Astrocyte of the cerebellum (primary cell): ENCODE measurements around the gene RAB1B.

Experiments used
- DNase-seq: peaks from one replicate; pipeline ENCODE4 v3.0.0-alpha.2; 2011; ENCODE audit warnings: low read depth
- H3K4me3 ChIP-seq: 2 replicates; pipeline ENCODE4 v1.5.1; 2011; ENCODE audit warnings: mild to moderate bottlenecking, low read depth, low read length, moderate library complexity
- in situ Hi-C: cut with HindIII; loops from 2 replicates; pipeline ENCODE4 v1.10.0; 2017; ENCODE audit warnings: low sequenced_read_pairs
- TF ChIP-seq, protein P1 (sequence below): IDR thresholded peaks from 2 replicates; pipeline ENCODE4 v1.5.1; 2012; ENCODE audit warnings: low read length, low read depth, moderate library complexity, mild to moderate bottlenecking; ENCODE audit errors: missing control alignments

Gene RAB1B

DNA sequence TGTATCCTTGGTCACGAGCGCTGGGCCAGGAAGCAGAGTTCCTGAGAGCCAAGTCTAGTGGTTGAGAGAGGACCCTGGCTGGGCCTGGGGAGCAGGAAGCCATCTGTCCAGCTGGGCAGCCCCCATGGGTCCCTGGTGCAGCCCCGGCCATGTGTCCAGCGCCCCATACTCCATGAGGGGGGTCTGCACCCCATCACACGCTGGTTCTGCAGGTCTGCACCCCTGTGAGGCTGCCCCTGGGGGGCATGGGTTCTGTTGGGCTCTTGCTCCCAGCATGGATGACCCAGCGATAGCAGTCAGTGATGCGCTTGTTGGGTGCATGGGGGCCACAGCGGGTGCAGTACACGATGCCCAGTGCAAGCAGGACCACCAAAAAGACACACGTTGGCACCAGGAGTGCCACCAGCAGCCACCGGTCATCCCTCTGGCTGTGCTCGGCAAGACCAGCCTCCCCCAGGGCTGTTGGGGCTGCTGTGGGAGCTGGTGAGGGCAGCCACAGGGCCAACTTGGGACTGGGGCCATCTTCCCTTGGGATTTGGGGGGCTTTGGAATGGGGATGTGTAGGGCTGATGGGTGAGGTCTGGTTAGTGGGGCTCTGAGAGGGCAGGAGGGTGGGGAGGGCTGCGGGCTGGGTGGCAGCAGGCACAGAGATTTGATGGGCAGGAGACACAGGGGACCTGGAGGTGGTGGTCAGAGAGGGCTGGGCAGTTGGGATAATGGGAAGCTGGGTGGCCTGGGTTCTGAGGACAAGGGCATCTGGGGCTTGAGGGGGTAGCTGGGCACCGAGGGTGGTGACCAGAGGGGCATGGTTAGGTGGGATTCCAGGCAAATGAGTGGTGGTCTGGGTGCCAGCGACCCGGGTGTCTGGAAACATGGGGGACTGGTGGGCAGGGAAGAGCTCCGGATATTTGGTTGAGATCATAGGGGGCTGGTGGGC, 46.4 kb downstream of the RAB1B start:
- DNase-seq: no peak
- peak overlapping the region; percentile 36 for H3K4me3 ChIP-seq
- TF ChIP-seq, protein P1, sequence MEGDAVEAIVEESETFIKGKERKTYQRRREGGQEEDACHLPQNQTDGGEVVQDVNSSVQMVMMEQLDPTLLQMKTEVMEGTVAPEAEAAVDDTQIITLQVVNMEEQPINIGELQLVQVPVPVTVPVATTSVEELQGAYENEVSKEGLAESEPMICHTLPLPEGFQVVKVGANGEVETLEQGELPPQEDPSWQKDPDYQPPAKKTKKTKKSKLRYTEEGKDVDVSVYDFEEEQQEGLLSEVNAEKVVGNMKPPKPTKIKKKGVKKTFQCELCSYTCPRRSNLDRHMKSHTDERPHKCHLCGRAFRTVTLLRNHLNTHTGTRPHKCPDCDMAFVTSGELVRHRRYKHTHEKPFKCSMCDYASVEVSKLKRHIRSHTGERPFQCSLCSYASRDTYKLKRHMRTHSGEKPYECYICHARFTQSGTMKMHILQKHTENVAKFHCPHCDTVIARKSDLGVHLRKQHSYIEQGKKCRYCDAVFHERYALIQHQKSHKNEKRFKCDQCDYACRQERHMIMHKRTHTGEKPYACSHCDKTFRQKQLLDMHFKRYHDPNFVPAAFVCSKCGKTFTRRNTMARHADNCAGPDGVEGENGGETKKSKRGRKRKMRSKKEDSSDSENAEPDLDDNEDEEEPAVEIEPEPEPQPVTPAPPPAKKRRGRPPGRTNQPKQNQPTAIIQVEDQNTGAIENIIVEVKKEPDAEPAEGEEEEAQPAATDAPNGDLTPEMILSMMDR: no peak
- in situ Hi-C loops: no loop called here

- no peak for DNase-seq
- TF ChIP-seq, protein P1: no peak
Measured at GRCh38 chr11:66315498-66315885, 47.1 kb downstream of the RAB1B start.

GRCh38 chr11:66315921-66316811, 47.7 kb downstream of the RAB1B start:
- TF ChIP-seq, protein P1: no peak
- no peak for DNase-seq
- in situ Hi-C loops: no loop called here
- peak overlapping the region; percentile 24 for H3K4me3 ChIP-seq

More at GRCh38 chr11:66315498-66315885, 47.1 kb downstream of the RAB1B start:
- in situ Hi-C loops: no loop called here
- H3K4me3 ChIP-seq: peak overlapping the region; percentile 24

- TF ChIP-seq, protein P1: no peak
- in situ Hi-C loops: no loop called here
- peak within 1 kb of the TSS; percentile 24 for H3K4me3 ChIP-seq
- no peak for DNase-seq
Measured at GRCh38 chr11:66316849-66317251, 48.4 kb downstream of the RAB1B start, which contains the start of gene CD248. Gene CD248 (minus strand): TSS chr11:66317044. CDS start chr11:66317027, 17 bp downstream.

GRCh38 chr11:66317322-66317722, 48.9 kb downstream of the RAB1B start:
- in situ Hi-C loops: no loop called here

More at GRCh38 chr11:66317322-66317722, 48.9 kb downstream of the RAB1B start:
- no peak overlapping the region for H3K4me3 ChIP-seq
- TF ChIP-seq, protein P1: no peak
- DNase-seq: no peak
